ENCODE measurements around the gene GFOD2.

DNA sequence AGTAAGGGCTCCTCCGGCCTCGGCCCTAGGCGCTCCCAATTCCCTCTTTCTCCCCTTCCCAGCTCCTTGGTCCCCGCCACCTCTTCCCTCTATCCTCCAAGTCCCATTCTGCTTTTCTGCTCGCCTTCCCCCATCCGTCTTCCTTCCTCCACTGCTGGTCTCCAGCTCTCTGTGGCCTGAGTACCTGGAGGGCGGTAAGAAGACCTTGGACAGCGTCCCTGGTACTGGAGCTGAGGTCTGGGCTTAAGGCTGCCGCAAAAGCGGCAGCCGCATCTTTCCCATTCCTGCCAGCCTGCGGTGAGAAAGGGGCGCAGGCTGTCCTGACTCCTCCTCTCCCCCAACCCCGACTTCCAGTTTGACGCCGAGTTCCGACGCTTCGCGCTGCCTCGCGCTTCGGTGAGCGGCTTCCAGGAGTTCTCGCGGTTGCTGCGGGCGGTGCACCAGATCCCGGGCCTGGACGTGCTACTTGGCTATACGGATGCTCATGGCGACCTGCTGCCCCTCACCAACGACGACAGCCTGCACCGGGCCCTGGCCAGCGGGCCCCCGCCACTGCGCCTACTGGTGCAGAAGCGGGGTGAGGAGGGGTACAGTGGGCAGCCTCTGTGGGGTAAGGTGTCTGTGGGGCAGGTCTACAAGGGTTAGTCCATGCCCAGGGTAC, 57.9 kb downstream of the GFOD2 start:
- TF ChIP-seq POLR2A (IDR thresholded peaks at IDR 0.05; ENCODE audit: low read depth), result no peak
- peak in 1 of 3 experiments; percentile 1 for TF ChIP-seq CTCF (IDR thresholded peaks at IDR 0.05)
- TF ChIP-seq EP300 (IDR thresholded peaks at IDR 0.05), result no peak
- TF ChIP-seq POLR2AphosphoS5 (IDR thresholded peaks at IDR 0.05), result no peak
